ENCODE results near the gene SLC4A5. TPM values are rescaled to one million over a fixed set of nuclear protein-coding genes. Genes with fewer than 3 reads are reported as not detected.
"Not testable (repeated sequence)": the region's sequence is repeated elsewhere in the genome, so short reads cannot be mapped to it uniquely, and the experiment has no call there.

Gene SLC4A5
- total and polyA plus RNA-seq, 11 donors = 0.36 to 4.1 (median 1.6) TPM

DNA sequence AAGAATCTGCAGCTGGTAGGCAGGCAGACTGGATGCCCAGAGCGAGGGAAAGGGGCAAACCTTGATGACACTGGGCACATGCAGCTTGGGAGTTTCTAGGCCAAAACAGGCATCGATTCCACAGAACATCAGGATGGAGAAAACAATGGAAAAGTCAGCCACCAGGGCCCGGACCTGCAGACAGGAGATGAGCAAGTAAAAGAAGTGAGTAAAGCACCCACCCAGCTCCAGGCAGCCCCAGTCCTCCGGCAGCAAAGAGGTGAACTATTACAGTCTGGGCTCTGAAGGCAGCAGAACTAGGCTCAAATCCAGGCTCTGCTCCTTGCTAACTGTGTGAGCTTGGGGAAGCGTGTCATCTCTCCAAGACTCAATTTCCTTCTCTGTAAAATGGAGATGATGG lies 108.2 kb downstream of the SLC4A5 start:
- no peak overlapping the region for H3K4me3 ChIP-seq
- intact Hi-C loops (cut with DNase I) = no loop called here
- TF ChIP-seq, protein P1, sequence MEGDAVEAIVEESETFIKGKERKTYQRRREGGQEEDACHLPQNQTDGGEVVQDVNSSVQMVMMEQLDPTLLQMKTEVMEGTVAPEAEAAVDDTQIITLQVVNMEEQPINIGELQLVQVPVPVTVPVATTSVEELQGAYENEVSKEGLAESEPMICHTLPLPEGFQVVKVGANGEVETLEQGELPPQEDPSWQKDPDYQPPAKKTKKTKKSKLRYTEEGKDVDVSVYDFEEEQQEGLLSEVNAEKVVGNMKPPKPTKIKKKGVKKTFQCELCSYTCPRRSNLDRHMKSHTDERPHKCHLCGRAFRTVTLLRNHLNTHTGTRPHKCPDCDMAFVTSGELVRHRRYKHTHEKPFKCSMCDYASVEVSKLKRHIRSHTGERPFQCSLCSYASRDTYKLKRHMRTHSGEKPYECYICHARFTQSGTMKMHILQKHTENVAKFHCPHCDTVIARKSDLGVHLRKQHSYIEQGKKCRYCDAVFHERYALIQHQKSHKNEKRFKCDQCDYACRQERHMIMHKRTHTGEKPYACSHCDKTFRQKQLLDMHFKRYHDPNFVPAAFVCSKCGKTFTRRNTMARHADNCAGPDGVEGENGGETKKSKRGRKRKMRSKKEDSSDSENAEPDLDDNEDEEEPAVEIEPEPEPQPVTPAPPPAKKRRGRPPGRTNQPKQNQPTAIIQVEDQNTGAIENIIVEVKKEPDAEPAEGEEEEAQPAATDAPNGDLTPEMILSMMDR (IDR thresholded peaks at IDR 0.05) = no peak
- TF ChIP-seq POLR2A (IDR thresholded peaks at IDR 0.05) = no peak
- ATAC-seq = no peak
- no peaks in the 10 kb centered on the region for H3K4me1 ChIP-seq
- no peaks in the 10 kb centered on the region for H3K9me3 ChIP-seq
- H3K36me3 ChIP-seq = peaks cover 0 to 4% (median 0%) of the 10 kb centered on the region in 9 donors
- no peak for DNase-seq
- H3K27me3 ChIP-seq = no peaks in the 10 kb centered on the region
- WGBS, 4 donors = 92 to 95% (median 94%) methylated on average over 5 of the region's 5 CpGs
- H3K27ac ChIP-seq = no peak overlapping the region

DNA sequence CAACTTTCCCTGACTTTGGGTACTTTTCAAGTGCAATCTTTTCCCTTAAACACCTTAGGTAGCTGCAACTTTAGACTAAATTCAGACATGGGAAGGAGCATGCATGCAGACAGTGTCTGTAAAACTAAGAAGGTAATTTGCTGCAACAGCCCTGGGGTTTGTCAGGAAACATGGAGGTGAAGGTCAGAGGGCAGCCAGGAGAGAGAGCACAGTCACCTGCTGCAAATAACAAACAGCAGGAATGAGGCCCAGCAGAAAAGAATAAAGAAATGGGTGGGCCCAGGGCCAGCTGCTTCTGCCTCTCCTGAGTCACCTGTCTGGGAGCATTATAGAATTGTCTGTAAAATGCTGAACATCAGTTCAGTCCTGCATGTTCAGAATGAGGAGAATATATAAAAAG lies 109.6 kb downstream of the SLC4A5 start:
- Histone ChIP-seq H3K9me3 (no peaks in the 10 kb centered on the region), H3K4me1 (no peaks in the 10 kb centered on the region), H3K27ac (no peak overlapping the region), H3K4me3 (no peak overlapping the region), H3K36me3 (peaks cover 0 to 4% (median 0%) of the 10 kb centered on the region in 9 donors), H3K27me3 (no peaks in the 10 kb centered on the region)
- DNase-seq (no peak), ATAC-seq (no peak)
- intact Hi-C loops (cut with DNase I) = no loop called here
- TF ChIP-seq, protein P1 (IDR thresholded peaks at IDR 0.05) = no peak
- TF ChIP-seq POLR2A (IDR thresholded peaks at IDR 0.05) = no peak

DNA sequence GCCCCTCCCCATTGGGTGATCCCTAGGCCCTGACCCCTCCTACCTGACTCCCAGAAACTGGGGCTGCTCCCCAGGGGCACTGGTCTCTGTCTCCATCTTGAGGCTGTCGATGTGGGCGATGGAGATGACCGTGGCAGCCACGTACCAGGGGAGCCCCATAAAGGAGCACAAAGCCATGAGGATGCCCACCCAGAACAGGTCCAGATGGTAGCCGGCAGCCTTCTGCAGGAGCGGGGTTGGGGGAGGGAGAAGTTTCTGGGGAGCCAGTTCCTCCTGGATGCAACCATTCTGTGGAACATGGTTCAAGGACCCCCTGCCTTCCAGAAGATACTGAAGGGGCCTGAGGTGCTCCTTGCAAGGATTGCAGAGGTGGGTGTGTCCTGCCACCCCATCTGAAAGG lies 110.8 kb downstream of the SLC4A5 start:
- ATAC-seq (peak in 1 of 4 donors; percentile 14), DNase-seq (no peak)
- Histone ChIP-seq H3K4me3 (no peak overlapping the region), H3K36me3 (peaks cover 0 to 4% (median 0%) of the 10 kb centered on the region in 9 donors), H3K27me3 (no peaks in the 10 kb centered on the region), H3K27ac (no peak overlapping the region), H3K4me1 (peaks cover 0 to 6% (median 2%) of the 10 kb centered on the region in 12 donors), H3K9me3 (no peaks in the 10 kb centered on the region)
- intact Hi-C loops (cut with DNase I) = no loop called here
- 94 to 97% (median 95%) methylated on average over 6 of the region's 6 CpGs for WGBS, 4 donors
- no peak for TF ChIP-seq POLR2A (IDR thresholded peaks at IDR 0.05)

DNA sequence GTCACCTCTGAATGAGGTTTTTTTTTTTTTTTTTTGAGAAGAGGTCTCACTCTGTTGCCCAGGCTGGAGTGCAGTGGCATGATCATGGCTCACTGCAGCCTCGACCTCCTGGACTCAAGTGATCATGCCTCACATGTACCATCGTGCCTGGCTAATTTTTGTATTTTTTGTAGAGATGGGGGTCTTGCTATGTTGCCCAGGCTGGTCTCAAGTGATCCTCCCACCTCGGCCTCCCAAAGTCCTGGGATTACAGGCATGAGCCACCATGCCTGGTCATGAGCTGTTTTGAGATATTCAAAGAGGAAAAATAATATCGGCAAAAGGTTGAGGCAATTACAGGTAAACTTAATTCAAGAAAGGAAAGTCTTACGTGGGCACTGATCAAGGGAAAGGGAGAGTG lies 113.4 kb downstream of the SLC4A5 start:
- H3K27me3 ChIP-seq; H3K36me3 ChIP-seq; H3K9me3 ChIP-seq; DNase-seq; ATAC-seq; H3K4me3 ChIP-seq; H3K27ac ChIP-seq; intact Hi-C loops (cut with DNase I): not testable (repeated sequence)
- peaks cover 0 to 22% (median 9%) of the 10 kb centered on the region in 12 donors for H3K4me1 ChIP-seq
- 91 to 94% (median 93%) methylated on average over 5 of the region's 5 CpGs for WGBS, 4 donors

DNA sequence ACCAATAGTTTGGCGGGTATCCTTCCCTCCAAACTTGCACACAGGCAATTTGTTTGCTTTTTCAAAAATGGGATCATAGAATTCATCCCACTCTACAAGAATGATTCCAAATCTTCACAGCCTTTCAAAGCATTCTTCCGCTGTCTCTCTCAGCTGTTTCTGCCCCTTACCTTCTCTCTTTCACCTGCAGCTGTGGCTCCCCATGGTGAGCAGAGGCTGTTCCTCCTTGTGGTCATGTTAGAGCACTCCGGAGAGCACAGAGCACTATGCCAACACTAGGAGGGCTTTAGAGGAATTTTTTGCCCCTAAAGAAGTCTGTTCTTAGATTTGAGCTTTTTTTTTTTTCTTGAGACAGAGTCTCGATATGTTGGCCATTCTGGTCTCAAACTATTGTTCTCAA lies 114.4 kb downstream of the SLC4A5 start:
- H3K27ac ChIP-seq = no peak overlapping the region
- TF ChIP-seq, protein P1 (IDR thresholded peaks at IDR 0.05) = no peak
- TF ChIP-seq POLR2A (IDR thresholded peaks at IDR 0.05) = no peak
- no peak overlapping the region for H3K4me3 ChIP-seq
- H3K9me3 ChIP-seq = no peaks in the 10 kb centered on the region
- H3K4me1 ChIP-seq = peaks cover 0 to 22% (median 11%) of the 10 kb centered on the region in 12 donors
- no peaks in the 10 kb centered on the region for H3K27me3 ChIP-seq
- WGBS, 4 donors = 91 to 96% (median 93%) methylated on average over 4 of the region's 4 CpGs
- ATAC-seq (no peak), DNase-seq (no peak)
- H3K36me3 ChIP-seq = peaks cover 0 to 3% (median 0%) of the 10 kb centered on the region in 9 donors
- intact Hi-C loops (cut with DNase I) = no loop called here

All from heart left ventricle (tissue), 16 donors.